Neural progenitor cell (in vitro differentiated cells): Measurements from ENCODE around the gene TTC3. TPM values are rescaled to one million over a fixed set of nuclear protein-coding genes. Genes with fewer than 3 reads are reported as not detected.

Experiments used
- DNase-seq: peaks from one replicate; pipeline ENCODE4 v3.0.0-alpha.2; 2016; ENCODE audit warnings: low spot score
- H2AFZ ChIP-seq: fragments of 200-600 bp; sonication (generic); replicated peaks from 2 replicates; pipeline ENCODE4 v1.6.1; 2016; ENCODE audit warnings: antibody characterized with exemption
- H3F3A ChIP-seq: fragments of 200-600 bp; sonication (generic); 2 replicates; pipeline ENCODE4 v1.6.1; 2016; ENCODE audit warnings: antibody characterized with exemption, low read depth
- H3K27ac ChIP-seq: fragments of 200-600 bp; sonication (generic); 2 replicates; pipeline ENCODE4 v1.5.1; 2016; ENCODE audit warnings: mild to moderate bottlenecking
- H3K27me3 ChIP-seq: fragments of 200-600 bp; sonication (generic); 2 replicates; pipeline ENCODE4 v1.6.1; 2016; ENCODE audit warnings: mild to moderate bottlenecking, moderate library complexity
- H3K36me3 ChIP-seq: fragments of 200-600 bp; sonication (generic); 2 replicates; pipeline ENCODE4 v1.5.1; 2016
- H3K4me1 ChIP-seq: fragments of 200-600 bp; sonication (generic); 2 replicates; pipeline ENCODE4 v1.6.1; 2016; ENCODE audit warnings: mixed run types
- H3K4me2 ChIP-seq: fragments of 200-600 bp; sonication (generic); 2 replicates; pipeline ENCODE4 v1.6.1; 2016
- H3K4me3 ChIP-seq: fragments of 200-600 bp; sonication (generic); 2 replicates; pipeline ENCODE4 v1.5.1; 2016
- H3K79me2 ChIP-seq: fragments of 200-600 bp; sonication (generic); 2 replicates; pipeline ENCODE4 v1.6.1; 2016; ENCODE audit warnings: low read depth
- H3K9ac ChIP-seq: fragments of 200-600 bp; sonication (generic); 2 replicates; pipeline ENCODE4 v1.6.1; 2016
- H3K9me3 ChIP-seq: fragments of 200-600 bp; sonication (generic); 2 replicates; pipeline ENCODE4 v1.5.1; 2016; ENCODE audit warnings: low read depth
- H4K20me1 ChIP-seq: fragments of 200-600 bp; sonication (generic); 2 replicates; pipeline ENCODE4 v1.6.1; 2016; ENCODE audit warnings: low read depth
- H3K27ac Mint-ChIP-seq: 3 replicates; pipeline ENCODE4 v1.8.0; 2021; ENCODE audit warnings: mixed read lengths
- H3K27me3 Mint-ChIP-seq: 2 replicates; pipeline ENCODE4 v1.8.0; 2022; ENCODE audit warnings: low read depth, mild to moderate bottlenecking, inconsistent platforms, moderate library complexity, mixed read lengths; ENCODE audit not compliant: insufficient read depth
- H3K36me3 Mint-ChIP-seq: 3 replicates; pipeline ENCODE4 v1.8.0; 2021; ENCODE audit warnings: mixed read lengths
- H3K4me1 Mint-ChIP-seq: 3 replicates; pipeline ENCODE4 v1.8.0; 2021; ENCODE audit warnings: mixed read lengths
- H3K4me3 Mint-ChIP-seq: 3 replicates; pipeline ENCODE4 v1.8.0; 2021; ENCODE audit warnings: mild to moderate bottlenecking, moderate library complexity, mixed read lengths
- H3K9me3 Mint-ChIP-seq: 3 replicates; pipeline ENCODE4 v1.8.0; 2020; ENCODE audit warnings: mixed read lengths
- EZH2 ChIP-seq: fragments of 200-600 bp; sonication (generic); IDR thresholded peaks from 2 replicates; pipeline ENCODE4 v1.6.1; 2017; ENCODE audit warnings: antibody characterized with exemption, mild to moderate bottlenecking, moderate library complexity
- EZH2phosphoT487 ChIP-seq: fragments of 200-600 bp; sonication (generic); IDR thresholded peaks from 2 replicates; pipeline ENCODE4 v1.6.1; 2017; ENCODE audit warnings: antibody characterized with exemption
- total RNA-seq: library from RNA; depleted of rRNA; stranded (reverse); fragments of >200 nt; gene quantifications from 2 replicates; pipeline ENCODE4 v1.2.3, GENCODE V29; 2015; ENCODE audit warnings: low replicate concordance
- TF ChIP-seq, protein P1 (sequence below): fragments of 200-600 bp; sonication (generic); IDR thresholded peaks from 2 replicates; pipeline ENCODE4 v1.5.1; 2017; ENCODE audit warnings: antibody characterized with exemption, mild to moderate bottlenecking

Gene TTC3
- total RNA-seq, 1 donor from 2014 or later: 135 TPM

DNA sequence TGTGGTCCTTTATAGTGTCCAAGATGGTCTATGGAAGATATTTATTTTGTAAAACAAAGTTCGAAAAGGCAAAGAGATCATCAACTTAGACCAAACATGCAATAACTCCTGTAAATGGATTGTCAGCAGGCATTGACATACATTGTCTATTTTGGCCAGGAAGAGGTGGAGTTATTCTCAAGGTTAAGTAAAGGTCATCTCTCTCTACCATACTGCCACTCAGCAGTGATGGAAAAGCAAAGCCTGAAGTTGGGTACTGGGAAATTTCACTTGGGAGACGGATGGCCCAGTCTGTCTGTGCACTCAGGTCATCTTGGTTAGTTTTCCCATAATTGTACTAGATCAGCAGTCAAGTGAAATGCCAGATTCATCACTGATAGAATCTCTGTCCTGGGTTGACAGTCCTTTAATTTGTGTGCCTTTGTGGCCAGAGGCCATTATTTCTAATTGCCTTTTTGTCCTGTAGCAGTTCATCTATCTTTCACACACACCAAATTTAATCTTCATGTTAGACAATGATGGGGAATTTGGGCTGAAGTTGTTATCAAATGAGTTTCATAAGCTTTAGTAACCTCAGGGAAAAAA lies 17.7 kb upstream of the TTC3 start:
- no peak for DNase-seq
- Mint-ChIP-seq H3K4me3 (no peak overlapping the region), H3K4me1 (peaks cover 25% of the 10 kb centered on the region), H3K27me3 (peaks cover 5% of the 10 kb centered on the region), H3K9me3 (peaks cover 16% of the 10 kb centered on the region), H3K36me3 (peaks cover 3% of the 10 kb centered on the region), H3K27ac (no peak overlapping the region)
- H2AFZ ChIP-seq: no peak overlapping the region
- peaks cover 6% of the 10 kb centered on the region for H3K27me3 ChIP-seq
- H3K4me3 ChIP-seq: no peak overlapping the region
- H3K79me2 ChIP-seq: no peaks in the 10 kb centered on the region
- H4K20me1 ChIP-seq: no peaks in the 10 kb centered on the region
- no peaks in the 10 kb centered on the region for H3K9me3 ChIP-seq
- no peak overlapping the region for H3K9ac ChIP-seq
- no peak overlapping the region for H3K27ac ChIP-seq
- TF ChIP-seq, protein P1, sequence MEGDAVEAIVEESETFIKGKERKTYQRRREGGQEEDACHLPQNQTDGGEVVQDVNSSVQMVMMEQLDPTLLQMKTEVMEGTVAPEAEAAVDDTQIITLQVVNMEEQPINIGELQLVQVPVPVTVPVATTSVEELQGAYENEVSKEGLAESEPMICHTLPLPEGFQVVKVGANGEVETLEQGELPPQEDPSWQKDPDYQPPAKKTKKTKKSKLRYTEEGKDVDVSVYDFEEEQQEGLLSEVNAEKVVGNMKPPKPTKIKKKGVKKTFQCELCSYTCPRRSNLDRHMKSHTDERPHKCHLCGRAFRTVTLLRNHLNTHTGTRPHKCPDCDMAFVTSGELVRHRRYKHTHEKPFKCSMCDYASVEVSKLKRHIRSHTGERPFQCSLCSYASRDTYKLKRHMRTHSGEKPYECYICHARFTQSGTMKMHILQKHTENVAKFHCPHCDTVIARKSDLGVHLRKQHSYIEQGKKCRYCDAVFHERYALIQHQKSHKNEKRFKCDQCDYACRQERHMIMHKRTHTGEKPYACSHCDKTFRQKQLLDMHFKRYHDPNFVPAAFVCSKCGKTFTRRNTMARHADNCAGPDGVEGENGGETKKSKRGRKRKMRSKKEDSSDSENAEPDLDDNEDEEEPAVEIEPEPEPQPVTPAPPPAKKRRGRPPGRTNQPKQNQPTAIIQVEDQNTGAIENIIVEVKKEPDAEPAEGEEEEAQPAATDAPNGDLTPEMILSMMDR: no peak
- TF ChIP-seq EZH2 (no peak), EZH2phosphoT487 (no peak)
- H3F3A ChIP-seq: peaks cover 26% of the 10 kb centered on the region
- peaks cover 32% of the 10 kb centered on the region for H3K4me1 ChIP-seq
- H3K4me2 ChIP-seq: no peak overlapping the region
- H3K36me3 ChIP-seq: no peaks in the 10 kb centered on the region

DNA sequence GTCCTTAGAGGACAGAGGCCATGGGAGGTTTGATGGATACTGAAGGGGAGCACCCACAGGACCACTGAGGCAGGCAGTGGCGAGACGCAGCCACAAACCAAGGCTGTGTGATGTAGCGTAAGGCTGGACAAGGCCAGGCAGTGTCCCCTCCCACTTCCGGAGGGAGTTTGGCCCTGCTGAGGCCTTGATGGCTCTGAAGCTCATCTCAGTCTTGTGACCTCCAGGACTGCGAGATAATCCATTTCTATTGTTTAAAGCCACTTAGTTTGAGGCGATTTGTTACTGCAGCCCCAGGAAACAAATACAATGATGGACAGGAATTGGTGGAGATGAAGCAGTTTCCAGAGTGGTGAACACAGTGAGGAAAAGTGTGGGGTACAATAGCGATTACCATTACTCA lies 15.4 kb upstream of the TTC3 start:
- H3K27ac Mint-ChIP-seq: no peak overlapping the region
- H3K27me3 ChIP-seq: no peaks in the 10 kb centered on the region

DNA sequence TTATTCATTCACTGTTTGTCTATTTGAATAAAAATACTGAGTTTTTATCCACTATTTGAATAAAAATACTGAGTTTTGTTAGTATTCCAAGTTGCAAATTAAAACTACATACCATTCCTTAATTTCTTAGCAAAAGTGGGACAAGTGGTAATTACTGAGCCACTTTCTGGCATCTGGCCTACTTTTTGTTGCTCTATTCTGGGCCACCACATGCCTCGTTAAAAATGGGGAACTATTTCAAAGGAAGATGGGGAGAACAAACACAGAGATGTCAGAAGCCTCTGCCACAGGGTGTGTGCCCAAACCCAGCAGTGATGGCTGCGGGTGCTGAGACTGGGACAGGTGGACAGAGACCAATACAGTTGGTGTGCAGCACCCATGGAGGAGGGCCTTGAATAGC lies 14.8 kb upstream of the TTC3 start:
- peaks cover 5% of the 10 kb centered on the region for H3K27me3 Mint-ChIP-seq
- H3K9me3 Mint-ChIP-seq: peaks cover 11% of the 10 kb centered on the region
- Histone ChIP-seq H3K36me3 (no peaks in the 10 kb centered on the region), H3K27ac (no peak overlapping the region), H3K79me2 (no peaks in the 10 kb centered on the region), H3K4me1 (peaks cover 49% of the 10 kb centered on the region), H3F3A (peaks cover 31% of the 10 kb centered on the region), H2AFZ (no peak overlapping the region), H4K20me1 (no peaks in the 10 kb centered on the region), H3K9me3 (no peaks in the 10 kb centered on the region), H3K27me3 (no peaks in the 10 kb centered on the region), H3K4me2 (peak overlapping the region; percentile 21), H3K9ac (no peak overlapping the region), H3K4me3 (no peak overlapping the region)
- H3K4me3 Mint-ChIP-seq: no peak overlapping the region
- peaks cover 51% of the 10 kb centered on the region for H3K4me1 Mint-ChIP-seq
- no peak for DNase-seq
- peak overlapping the region; percentile 7 for H3K27ac Mint-ChIP-seq
- peaks cover 3% of the 10 kb centered on the region for H3K36me3 Mint-ChIP-seq
- TF ChIP-seq, protein P1: no peak
- TF ChIP-seq EZH2phosphoT487: no peak
- no peak for TF ChIP-seq EZH2

More for the DNA sequence above, 15.4 kb upstream of the TTC3 start:
- no peaks in the 10 kb centered on the region for H3K79me2 ChIP-seq
- no peak overlapping the region for H3K9ac ChIP-seq
- DNase-seq: peak; percentile 82
- H3K36me3 ChIP-seq: no peaks in the 10 kb centered on the region
- peak overlapping the region; percentile 21 for H3K4me2 ChIP-seq
- H3K9me3 ChIP-seq: no peaks in the 10 kb centered on the region
- no peak overlapping the region for H3K27ac ChIP-seq
- TF ChIP-seq EZH2phosphoT487 (no peak), EZH2 (no peak)
- TF ChIP-seq, protein P1: no peak
- H3K36me3 Mint-ChIP-seq: peaks cover 3% of the 10 kb centered on the region
- H3K9me3 Mint-ChIP-seq: peaks cover 11% of the 10 kb centered on the region
- no peak overlapping the region for H2AFZ ChIP-seq
- peaks cover 47% of the 10 kb centered on the region for H3K4me1 Mint-ChIP-seq
- peaks cover 5% of the 10 kb centered on the region for H3K27me3 Mint-ChIP-seq
- no peaks in the 10 kb centered on the region for H4K20me1 ChIP-seq
- no peak overlapping the region for H3K4me3 Mint-ChIP-seq
- H3F3A ChIP-seq: peaks cover 31% of the 10 kb centered on the region
- H3K4me3 ChIP-seq: no peak overlapping the region
- peaks cover 49% of the 10 kb centered on the region for H3K4me1 ChIP-seq
